Lung microvascular endothelial cell (primary cell): ENCODE results near the gene PAQR4. TPM values are rescaled to one million over a fixed set of nuclear protein-coding genes. Genes with fewer than 3 reads are reported as not detected.
"Not testable (repeated sequence)": the region's sequence is repeated elsewhere in the genome, so short reads cannot be mapped to it uniquely, and the experiment has no call there.

Experiments used
- DNase-seq, 2 donors: peaks; one replicate each; pipeline versions ENCODE4 v3.0.0 to v3.0.0-alpha.2; 2010; ENCODE audit warnings: low read depth in 2 of 2
- total RNA-seq: library from RNA; depleted of rRNA; stranded (reverse); fragments of >200 nt; gene quantifications from 2 replicates; pipeline ENCODE4 v1.2.1, GENCODE V29; 2014

The PAQR4 gene
- total RNA-seq, 1 donor from 2014 or later: 2.6 TPM

GRCh38 chr16:2943716-2944115, 25.4 kb upstream of the PAQR4 start:
- DNase-seq: not testable (repeated sequence)

- DNase-seq: no peak
Measured at GRCh38 chr16:2946649-2947048, 22.5 kb upstream of the PAQR4 start.

GRCh38 chr16:2948807-2949704, 20.1 kb upstream of the PAQR4 start:
- DNase-seq: no peak

GRCh38 chr16:2949705-2950352, 19.3 kb upstream of the PAQR4 start:
- DNase-seq: no peak

GRCh38 chr16:2950353-2950724, 18.8 kb upstream of the PAQR4 start:
- DNase-seq: no peak

- no peak for DNase-seq
Measured at GRCh38 chr16:2950773-2951172, 18.4 kb upstream of the PAQR4 start.

GRCh38 chr16:2952679-2953078, 16.5 kb upstream of the PAQR4 start:
- no peak for DNase-seq

GRCh38 chr16:2953706-2954627, 15.2 kb upstream of the PAQR4 start:
- DNase-seq: no peak

- no peak for DNase-seq
Measured at GRCh38 chr16:2954656-2955381, 14.3 kb upstream of the PAQR4 start.

GRCh38 chr16:2955438-2955778, 13.7 kb upstream of the PAQR4 start:
- DNase-seq: no peak

- DNase-seq: no peak
Measured at GRCh38 chr16:2955779-2956578, 13.2 kb upstream of the PAQR4 start.

- no peak for DNase-seq
Measured at GRCh38 chr16:2956579-2956956, 12.6 kb upstream of the PAQR4 start.

- no peak for DNase-seq
Measured at GRCh38 chr16:2959206-2959605, 9.9 kb upstream of the PAQR4 start.

GRCh38 chr16:2960183-2961010, 8.8 kb upstream of the PAQR4 start:
- DNase-seq: no peak

- DNase-seq: no peak
Measured at GRCh38 chr16:2962334-2963073, 6.6 kb upstream of the PAQR4 start.

GRCh38 chr16:2963074-2963722, 6.0 kb upstream of the PAQR4 start:
- DNase-seq: no peak

GRCh38 chr16:2963723-2964474, 5.2 kb upstream of the PAQR4 start, which contains the start of gene KREMEN2:
Gene KREMEN2 (plus strand): TSS chr16:2964275. CDS start chr16:2964521, 246 bp downstream.
- DNase-seq: no peak
